NCI-H345 treated with DMSO at 0.1 percent for 48 hours (cell line): ENCODE results near the gene TXNIP.
A peak's percentile ranks its signal among the peaks of the same experiment; 100 is the strongest.
"Not testable (repeated sequence)": the region's sequence is repeated elsewhere in the genome, so short reads cannot be mapped to it uniquely, and the experiment has no call there.

ENCODE experiments used
- DNase-seq: peaks from one replicate; lab custom pipeline; 2025; ENCODE audit not compliant: unreplicated experiment; lab: John Stamatoyannopoulos, UW

Gene TXNIP, protein sequence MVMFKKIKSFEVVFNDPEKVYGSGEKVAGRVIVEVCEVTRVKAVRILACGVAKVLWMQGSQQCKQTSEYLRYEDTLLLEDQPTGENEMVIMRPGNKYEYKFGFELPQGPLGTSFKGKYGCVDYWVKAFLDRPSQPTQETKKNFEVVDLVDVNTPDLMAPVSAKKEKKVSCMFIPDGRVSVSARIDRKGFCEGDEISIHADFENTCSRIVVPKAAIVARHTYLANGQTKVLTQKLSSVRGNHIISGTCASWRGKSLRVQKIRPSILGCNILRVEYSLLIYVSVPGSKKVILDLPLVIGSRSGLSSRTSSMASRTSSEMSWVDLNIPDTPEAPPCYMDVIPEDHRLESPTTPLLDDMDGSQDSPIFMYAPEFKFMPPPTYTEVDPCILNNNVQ

DNA sequence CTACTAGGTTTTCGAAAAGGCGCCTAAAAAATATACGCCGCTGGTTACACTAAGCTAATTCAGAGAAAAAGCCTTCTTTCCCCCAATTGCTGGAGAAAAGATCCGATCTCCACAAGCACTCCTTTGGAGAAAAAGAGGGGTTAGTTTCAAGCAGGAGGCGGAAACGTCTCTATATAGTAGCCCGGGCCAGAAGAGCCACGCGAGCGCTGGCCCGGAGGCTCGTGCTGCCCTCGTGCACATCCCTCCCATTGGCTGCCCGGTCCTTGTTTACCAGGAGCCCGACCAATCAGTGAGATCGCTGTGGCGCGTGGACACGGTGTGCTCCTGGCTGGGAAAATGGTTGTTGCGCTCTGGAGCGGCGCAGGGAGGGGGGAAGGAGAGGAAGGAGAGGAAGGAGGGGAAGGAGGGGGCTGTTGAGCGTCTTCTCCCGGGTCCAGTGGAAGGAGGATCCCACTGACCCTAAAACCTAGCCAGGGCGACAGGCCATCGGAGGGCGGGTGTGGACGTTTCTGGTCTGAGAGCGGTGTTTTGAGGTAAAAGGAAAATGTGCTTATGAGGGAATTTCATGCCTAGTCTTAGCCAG is at the start of gene TXNIP:
Gene TXNIP (minus strand): TSS at position 147 of the 583 bp plus-strand sequence. CDS start 313 bp downstream, outside the sequence.
- DNase-seq = peak; percentile 100

DNA sequence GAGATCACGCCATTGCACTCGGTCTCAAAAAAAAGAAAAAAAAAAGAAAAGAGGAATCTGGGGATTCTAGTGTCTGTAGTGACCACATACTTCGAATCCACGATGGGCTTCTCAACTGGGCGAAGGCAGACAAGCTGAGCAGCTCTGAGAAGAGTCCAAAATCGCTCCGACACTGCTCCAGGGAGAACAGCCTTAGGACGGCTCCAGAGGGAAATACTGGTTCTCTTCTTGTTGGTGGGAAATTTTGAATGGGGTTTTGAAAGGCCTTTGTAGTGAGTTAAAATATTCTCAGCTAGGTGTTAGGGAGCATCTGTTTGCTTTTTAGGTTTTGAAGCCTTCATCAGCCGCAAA is 43.4 kb upstream of the TXNIP start:
- DNase-seq = peak; percentile 93

DNA sequence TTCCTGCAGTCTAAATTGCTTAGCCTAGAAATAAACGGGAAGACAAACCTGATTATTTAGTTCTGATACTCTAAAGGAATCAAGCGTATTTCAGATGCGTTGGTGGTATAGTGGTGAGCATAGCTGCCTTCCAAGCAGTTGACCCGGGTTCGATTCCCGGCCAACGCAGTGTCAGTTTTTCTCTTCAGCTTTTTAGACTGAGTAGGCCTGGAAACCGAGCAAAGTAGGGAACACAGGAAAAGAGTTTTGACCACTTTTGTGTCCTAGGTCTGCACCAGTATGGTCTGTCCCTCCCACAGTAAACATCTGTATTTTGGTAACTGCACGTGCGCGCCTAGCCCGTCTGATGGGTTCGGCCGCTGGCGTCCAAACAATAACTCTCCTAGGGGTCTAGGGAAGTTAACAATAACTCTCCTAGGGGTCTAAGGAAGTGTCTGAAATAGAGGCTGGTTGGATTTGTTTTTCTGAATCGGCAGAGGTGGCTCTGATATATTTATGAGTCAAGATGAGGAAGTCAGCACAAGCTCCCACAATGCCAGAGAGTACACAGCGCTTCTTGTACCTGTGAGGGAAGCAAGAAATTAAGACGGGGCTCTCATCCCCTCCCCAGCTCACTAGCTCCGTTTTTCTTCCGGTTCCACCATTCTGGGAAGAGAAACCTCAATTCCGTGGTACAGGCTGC is 40.7 kb upstream of the TXNIP start:
- peak; percentile 98 for DNase-seq

- peak; percentile 87 for DNase-seq
These were observed 40.0 kb upstream of the TXNIP start for GRCh38 chr1:146036241-146036964.

GRCh38 chr1:146035048-146035423 is 38.7 kb upstream of the TXNIP start:
- DNase-seq = no peak

GRCh38 chr1:146032631-146033219 is 36.3 kb upstream of the TXNIP start:
- DNase-seq = peak; percentile 57

DNA sequence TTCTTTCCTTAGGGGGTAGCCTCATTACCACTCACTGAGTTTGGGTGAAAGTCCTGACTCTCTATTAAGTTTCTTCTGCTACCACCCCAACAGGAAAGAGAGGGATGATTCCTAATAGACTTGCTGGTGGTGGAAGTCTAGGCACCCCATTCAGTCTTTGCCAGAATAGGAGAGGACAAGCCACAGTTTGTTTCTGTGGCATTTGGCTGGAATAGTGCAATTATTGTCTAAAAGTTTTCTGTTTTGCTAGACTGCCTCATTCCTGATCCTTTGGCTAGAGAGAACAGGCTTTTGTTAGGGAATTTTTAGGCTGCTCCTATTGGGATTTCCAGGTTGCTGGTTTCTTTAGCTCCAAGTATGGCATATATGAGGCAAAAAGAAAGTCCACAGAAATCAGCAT is 35.1 kb upstream of the TXNIP start:
- DNase-seq = no peak

- DNase-seq = no peak
These were observed 32.7 kb upstream of the TXNIP start for GRCh38 chr1:146029117-146029516.

- DNase-seq = not testable (repeated sequence)
These were observed 30.3 kb upstream of the TXNIP start for GRCh38 chr1:146026650-146027049.

DNA sequence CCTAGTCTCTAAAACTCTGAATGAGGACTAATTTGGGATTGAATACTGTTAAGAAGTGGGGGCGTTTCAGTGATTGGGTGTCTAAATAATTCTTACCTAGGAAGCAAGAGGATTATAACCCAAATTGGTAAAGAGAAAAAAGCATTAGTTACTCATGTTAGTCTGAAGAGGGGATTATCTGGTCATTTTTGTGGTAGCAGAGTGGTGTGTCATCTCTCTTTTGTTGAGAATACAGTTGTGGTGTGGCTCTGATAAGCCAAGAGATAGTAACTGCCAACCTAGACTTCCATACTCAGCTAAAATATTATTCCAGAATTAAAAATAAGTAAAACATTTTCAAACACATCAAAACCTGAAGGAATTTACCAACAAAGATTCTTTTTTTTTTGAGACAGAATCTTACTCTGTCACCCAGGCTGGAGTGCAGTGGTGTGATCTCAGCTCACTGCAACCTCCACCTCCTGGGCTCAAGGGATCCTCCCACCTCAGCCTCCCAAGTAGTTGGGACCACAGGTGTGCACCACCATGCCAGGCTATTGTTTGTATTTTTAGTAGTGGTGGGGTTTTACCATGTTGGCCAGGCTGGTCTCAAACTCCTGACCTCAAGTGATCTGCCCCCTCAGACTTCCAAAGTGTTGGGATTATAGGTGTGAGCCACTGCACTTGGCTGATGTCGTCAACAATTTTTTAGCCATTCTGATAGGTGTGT is 29.6 kb upstream of the TXNIP start:
- not testable (repeated sequence) for DNase-seq

- no peak for DNase-seq
These were observed 26.2 kb upstream of the TXNIP start for GRCh38 chr1:146022403-146023127.

- DNase-seq = no peak
These were observed 25.4 kb upstream of the TXNIP start, which contains the start of gene HJV for GRCh38 chr1:146021622-146022402. HJV (minus strand) TSS chr1:146021735; CDS start chr1:146020231, 1,504 bp downstream.

- no peak for DNase-seq
These were observed 24.7 kb upstream of the TXNIP start for GRCh38 chr1:146021050-146021445.

- no peak for DNase-seq
These were observed 24.0 kb upstream of the TXNIP start for GRCh38 chr1:146020058-146021049.

DNA sequence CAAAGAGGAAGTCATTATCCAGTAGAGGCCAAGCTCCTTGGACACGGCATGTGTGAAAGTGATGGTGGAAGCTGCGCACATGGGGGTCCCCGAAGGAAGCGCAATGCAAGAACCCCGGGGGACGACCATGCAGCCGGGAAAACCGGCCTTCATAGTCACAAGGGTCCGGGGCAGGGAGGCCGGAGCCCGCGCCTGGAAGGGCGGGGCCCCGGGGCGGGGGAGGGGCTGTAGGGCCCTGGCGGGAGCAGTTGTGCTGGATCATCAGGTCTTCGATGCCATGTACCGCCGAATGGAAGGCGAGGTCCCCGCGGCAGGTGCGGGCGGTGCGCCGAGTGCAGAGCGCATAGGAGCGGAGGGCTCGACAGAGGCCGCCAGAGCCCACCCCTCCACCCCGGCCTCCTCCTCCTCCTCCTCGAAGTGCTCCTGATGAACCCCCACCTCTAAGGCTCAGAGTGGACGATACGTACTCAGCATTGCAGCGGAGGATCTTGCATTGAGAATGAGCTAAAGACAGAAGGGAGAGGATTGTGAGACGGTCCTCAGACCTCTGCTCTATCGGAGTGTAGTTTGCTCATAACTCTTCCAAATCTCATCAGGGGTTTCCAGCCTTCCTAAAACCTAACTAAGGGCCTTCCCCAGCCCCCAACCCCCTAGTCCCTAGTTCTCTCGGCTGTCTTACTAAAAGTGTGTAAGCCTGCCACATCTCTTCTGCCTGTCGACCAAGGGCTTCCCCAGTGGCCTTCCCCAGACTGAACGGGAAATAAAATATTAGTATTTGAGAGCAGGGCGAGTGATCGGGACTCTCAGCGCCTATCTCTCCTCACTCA is 23.1 kb upstream of the TXNIP start:
- no peak for DNase-seq

- DNase-seq = no peak
These were observed 20.5 kb upstream of the TXNIP start for GRCh38 chr1:146016891-146017290.

DNA sequence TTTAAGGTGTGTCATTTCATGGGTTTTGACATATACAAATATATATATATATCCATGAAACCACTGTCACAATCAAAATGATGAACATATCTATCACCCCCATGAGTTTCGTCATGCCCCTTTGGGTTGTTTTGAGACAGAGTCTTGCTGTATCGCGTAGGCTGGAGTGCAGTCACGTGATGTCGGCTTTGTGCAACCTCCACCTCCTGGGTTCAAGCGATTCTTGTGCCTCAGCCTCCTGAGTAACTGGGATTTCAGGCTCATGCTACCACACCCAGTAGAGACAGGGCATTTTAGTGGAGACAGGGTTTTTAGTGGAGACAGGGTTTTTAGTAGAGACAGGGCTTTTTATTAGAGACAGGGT is 17.2 kb upstream of the TXNIP start:
- DNase-seq = no peak
